A673 (cell line): Measurements from ENCODE around the gene DNAI1. TPM values are rescaled to one million over a fixed set of nuclear protein-coding genes. Genes with fewer than 3 reads are reported as not detected.

Experiments
- BruUV-seq: library from RNA; stranded (reverse); fragments of 400-500 nt; replicated peaks from 2 replicates; lab custom pipeline; 2021; lab: Mats Ljungman, UMichigan
- CTCF ChIA-PET: fragments of 300-600 bp; sonication (Branson Sonifier 250); formaldehyde crosslinking; loops from one replicate; lab custom pipeline; 2022; ENCODE audit warnings: antibody characterized with exemption; lab: Charles Lee
- POLR2A ChIA-PET: fragments of 300-600 bp; sonication (Branson Sonifier 250); formaldehyde crosslinking; loops from one replicate; lab custom pipeline; 2022; ENCODE audit warnings: antibody characterized with exemption; ENCODE audit not compliant: low non-redundant PET; lab: Charles Lee
- DNase-seq: peaks from one replicate; pipeline ENCODE4 v3.0.0-alpha.2; 2015; ENCODE audit warnings: low spot score
- H3K27ac ChIP-seq: fragments of 200-600 bp; sonication (generic); 2 replicates; pipeline ENCODE4 v1.5.1; 2016; ENCODE audit warnings: mixed run types, low read depth, mild to moderate bottlenecking, mixed read lengths, antibody characterized with exemption, low read length; ENCODE audit not compliant: poor library complexity, severe bottlenecking
- H3K27me3 ChIP-seq: fragments of 200-600 bp; sonication (generic); replicated peaks from 2 replicates; pipeline ENCODE4 v1.6.1; 2017; ENCODE audit warnings: mixed run types, low read depth, mild to moderate bottlenecking, mixed read lengths, antibody characterized with exemption, low read length; ENCODE audit not compliant: insufficient read depth, poor library complexity
- H3K36me3 ChIP-seq: fragments of 200-600 bp; sonication (generic); 2 replicates; pipeline ENCODE4 v1.6.1; 2016; ENCODE audit warnings: mixed run types, mild to moderate bottlenecking, mixed read lengths, antibody characterized with exemption, low read length; ENCODE audit not compliant: insufficient read depth, poor library complexity, severe bottlenecking
- H3K4me1 ChIP-seq: fragments of 200-600 bp; sonication (generic); 2 replicates; pipeline ENCODE4 v1.6.1; 2017; ENCODE audit warnings: mixed run types, mild to moderate bottlenecking, mixed read lengths, antibody characterized with exemption, low read length; ENCODE audit not compliant: insufficient read depth, poor library complexity, severe bottlenecking
- H3K4me3 ChIP-seq: fragments of 200-600 bp; sonication (generic); 2 replicates; pipeline ENCODE4 v1.5.1; 2016; ENCODE audit warnings: low read depth, mixed run types, mild to moderate bottlenecking, mixed read lengths, low read length; ENCODE audit not compliant: poor library complexity, severe bottlenecking
- H3K9me3 ChIP-seq: fragments of 200-600 bp; sonication (generic); 2 replicates; pipeline ENCODE4 v1.6.1; 2016; ENCODE audit warnings: mixed run types, low read depth, mild to moderate bottlenecking, mixed read lengths, antibody characterized with exemption, low read length; ENCODE audit not compliant: poor library complexity, severe bottlenecking
- EZH2 ChIP-seq: fragments of 200-600 bp; sonication (generic); IDR thresholded peaks from 2 replicates; pipeline ENCODE4 v1.6.1; 2017; ENCODE audit warnings: borderline replicate concordance, low read depth, mild to moderate bottlenecking, mixed read lengths, antibody characterized with exemption, low read length; ENCODE audit not compliant: poor library complexity, severe bottlenecking
- intact Hi-C: fragments of 100-400 bp; cut with micrococcal nuclease; formaldehyde crosslinking; loops from one replicate; pipeline ENCODE4 v1.10.0; 2022; ENCODE audit not compliant: unreplicated experiment
- total RNA-seq: library from RNA; stranded (reverse); gene quantifications from 2 replicates; pipeline ENCODE4 v1.2.3, GENCODE V29; 2021
- TF ChIP-seq, protein P1 (sequence below): fragments of 300-800, 200-600 bp; sonication (generic); conservative IDR thresholded peaks from 2 replicates; pipeline ENCODE4 v1.5.1; 2017; ENCODE audit warnings: low read depth, mild to moderate bottlenecking, antibody characterized with exemption, low read length, moderate library complexity, mixed read lengths

The DNAI1 gene
- total RNA-seq, 1 experiment from 2014 or later: not detected

DNA sequence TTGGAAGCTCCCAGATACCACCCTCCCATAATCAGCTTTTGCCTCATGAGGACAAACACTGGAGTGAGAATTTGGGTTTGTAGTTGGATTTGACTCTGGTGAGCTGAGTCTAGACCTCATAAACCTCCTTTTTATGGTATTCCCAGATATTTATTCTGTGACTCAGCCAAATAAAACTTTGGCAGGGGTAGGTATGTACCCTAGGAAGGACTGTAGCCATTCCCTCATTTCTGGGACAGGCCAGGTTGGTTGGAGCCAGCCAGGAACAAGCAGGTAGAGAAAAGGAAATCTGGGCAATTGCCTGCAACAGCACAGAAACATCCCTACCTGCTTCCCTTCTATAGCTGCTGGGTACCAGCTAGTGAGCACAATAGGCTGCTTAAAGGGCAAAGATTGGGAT is 44.8 kb downstream of the DNAI1 start:
- no peaks in the 10 kb centered on the region for H3K27me3 ChIP-seq
- POLR2A ChIA-PET: no interaction called here

GRCh38 chr9:34505370-34506120 is 46.9 kb downstream of the DNAI1 start:
- no peaks in the 10 kb centered on the region for H3K36me3 ChIP-seq
- BruUV-seq: no TSS peak
- H3K27ac ChIP-seq: no peak overlapping the region
- intact Hi-C loops: no loop called here
- TF ChIP-seq, protein P1, sequence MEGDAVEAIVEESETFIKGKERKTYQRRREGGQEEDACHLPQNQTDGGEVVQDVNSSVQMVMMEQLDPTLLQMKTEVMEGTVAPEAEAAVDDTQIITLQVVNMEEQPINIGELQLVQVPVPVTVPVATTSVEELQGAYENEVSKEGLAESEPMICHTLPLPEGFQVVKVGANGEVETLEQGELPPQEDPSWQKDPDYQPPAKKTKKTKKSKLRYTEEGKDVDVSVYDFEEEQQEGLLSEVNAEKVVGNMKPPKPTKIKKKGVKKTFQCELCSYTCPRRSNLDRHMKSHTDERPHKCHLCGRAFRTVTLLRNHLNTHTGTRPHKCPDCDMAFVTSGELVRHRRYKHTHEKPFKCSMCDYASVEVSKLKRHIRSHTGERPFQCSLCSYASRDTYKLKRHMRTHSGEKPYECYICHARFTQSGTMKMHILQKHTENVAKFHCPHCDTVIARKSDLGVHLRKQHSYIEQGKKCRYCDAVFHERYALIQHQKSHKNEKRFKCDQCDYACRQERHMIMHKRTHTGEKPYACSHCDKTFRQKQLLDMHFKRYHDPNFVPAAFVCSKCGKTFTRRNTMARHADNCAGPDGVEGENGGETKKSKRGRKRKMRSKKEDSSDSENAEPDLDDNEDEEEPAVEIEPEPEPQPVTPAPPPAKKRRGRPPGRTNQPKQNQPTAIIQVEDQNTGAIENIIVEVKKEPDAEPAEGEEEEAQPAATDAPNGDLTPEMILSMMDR: no peak
- TF ChIP-seq EZH2: no peak
- CTCF ChIA-PET: interaction anchor here (0.6 kb wide), 1 partner anchor 203 kb away, joined by 3 read pairs; no protein-coding TSS in a partner anchor
- DNase-seq: no peak
- H3K27me3 ChIP-seq: no peaks in the 10 kb centered on the region
- H3K4me1 ChIP-seq: no peaks in the 10 kb centered on the region
- H3K4me3 ChIP-seq: no peak overlapping the region
- no peaks in the 10 kb centered on the region for H3K9me3 ChIP-seq
- POLR2A ChIA-PET: no interaction called here

More for the DNA sequence above, 44.8 kb downstream of the DNAI1 start:
- H3K4me1 ChIP-seq: no peaks in the 10 kb centered on the region
- TF ChIP-seq EZH2: no peak
- TF ChIP-seq, protein P1: no peak
- intact Hi-C loops: loop anchor here (5.0 kb wide), 2 partner anchors 86 to 99 kb away; no protein-coding TSS in a partner anchor
- BruUV-seq: no TSS peak
- CTCF ChIA-PET: interaction anchor here (2.2 kb wide), 1 partner anchor 100 kb away, joined by 8 read pairs; no protein-coding TSS in a partner anchor
- H3K9me3 ChIP-seq: no peaks in the 10 kb centered on the region
- no peaks in the 10 kb centered on the region for H3K36me3 ChIP-seq
- H3K27ac ChIP-seq: no peak overlapping the region
- no peak for DNase-seq
- H3K4me3 ChIP-seq: no peak overlapping the region

- POLR2A ChIA-PET: no interaction called here
- no peaks in the 10 kb centered on the region for H3K27me3 ChIP-seq
These were observed 48.0 kb downstream of the DNAI1 start for GRCh38 chr9:34506623-34507022.

More at GRCh38 chr9:34506623-34507022, 48.0 kb downstream of the DNAI1 start:
- H3K27ac ChIP-seq: no peak overlapping the region
- intact Hi-C loops: no loop called here
- no peaks in the 10 kb centered on the region for H3K4me1 ChIP-seq
- no peak overlapping the region for H3K4me3 ChIP-seq
- BruUV-seq: no TSS peak
- CTCF ChIA-PET: no interaction called here
- no peak for DNase-seq
- no peaks in the 10 kb centered on the region for H3K36me3 ChIP-seq
- H3K9me3 ChIP-seq: no peaks in the 10 kb centered on the region
- TF ChIP-seq EZH2: no peak
- TF ChIP-seq, protein P1: no peak
